Mesenchymal stem cell (in vitro differentiated cells and primary cell): ENCODE measurements around the gene LRRN1.
A peak's percentile ranks its signal among the peaks of the same experiment; 100 is the strongest.

Source experiments
- DNase-seq: peaks from one replicate; pipeline ENCODE4 v3.0.0-alpha.2; 2013
- H2AFZ ChIP-seq: one replicate; pipeline ENCODE4 v1.6.1; 2013; ENCODE audit warnings: low read depth, mild to moderate bottlenecking, control low read depth, inconsistent platforms, low read length, moderate library complexity
- H2AK5ac ChIP-seq: 2 replicates; pipeline ENCODE4 v1.6.1; 2013; ENCODE audit warnings: low read length, moderate library complexity, mild to moderate bottlenecking, inconsistent platforms; ENCODE audit not compliant: severe bottlenecking
- H2BK120ac ChIP-seq: one replicate; pipeline ENCODE4 v1.6.1; 2013; ENCODE audit warnings: low read depth, mild to moderate bottlenecking, inconsistent platforms, low read length, moderate library complexity
- H2BK12ac ChIP-seq, 2 experiments: one replicate each; pipeline ENCODE4 v1.6.1; 2013; ENCODE audit warnings: inconsistent platforms in 2 of 2, low read length in 2 of 2, mild to moderate bottlenecking in 2 of 2, moderate library complexity in 2 of 2, control low read depth in 1 of 2
- H2BK15ac ChIP-seq: one replicate; pipeline ENCODE4 v1.6.1; 2013; ENCODE audit warnings: mild to moderate bottlenecking, low read depth, inconsistent platforms; ENCODE audit not compliant: poor library complexity, severe bottlenecking
- H2BK5ac ChIP-seq: 2 replicates; pipeline ENCODE4 v1.6.1; 2013; ENCODE audit warnings: low read depth, mild to moderate bottlenecking, low read length, control low read depth, inconsistent platforms; ENCODE audit not compliant: poor library complexity, severe bottlenecking
- H3K14ac ChIP-seq, 2 experiments: one replicate each; pipeline ENCODE4 v1.6.1; 2013; ENCODE audit warnings: inconsistent platforms in 2 of 2, low read length in 2 of 2, control low read depth in 1 of 2, mild to moderate bottlenecking in 1 of 2, moderate library complexity in 1 of 2
- H3K18ac ChIP-seq, 2 experiments: one replicate each; pipeline ENCODE4 v1.6.1; 2013; ENCODE audit warnings: inconsistent platforms in 2 of 2, low read length in 2 of 2, control low read depth in 1 of 2, low read depth in 1 of 2, mild to moderate bottlenecking in 1 of 2
- H3K23ac ChIP-seq, 2 experiments: one replicate each; pipeline ENCODE4 v1.6.1; 2013; ENCODE audit warnings: inconsistent platforms in 2 of 2, low read length in 2 of 2, mild to moderate bottlenecking in 2 of 2, moderate library complexity in 2 of 2, control low read depth in 1 of 2
- H3K27ac ChIP-seq: 2 replicates; pipeline ENCODE4 v1.5.1; 2013; ENCODE audit warnings: mild to moderate bottlenecking, moderate library complexity, low read length, control low read depth, inconsistent platforms; ENCODE audit not compliant: poor library complexity, severe bottlenecking
- H3K27me3 ChIP-seq, 2 experiments: 2 replicates each; pipeline versions ENCODE4 v1.6.1 to v1.7.0; 2013; ENCODE audit warnings: low read length in 2 of 2, mild to moderate bottlenecking in 2 of 2, moderate library complexity in 2 of 2, control low read depth in 1 of 2, inconsistent platforms in 1 of 2; ENCODE audit not compliant: control insufficient read depth in 1 of 2, insufficient read depth in 1 of 2
- H3K36me3 ChIP-seq, 2 experiments: 2 replicates each; pipeline versions ENCODE4 v1.6.1 to v1.7.0; 2013; ENCODE audit warnings: low read length in 2 of 2, control low read depth in 1 of 2, inconsistent platforms in 1 of 2, low read depth in 1 of 2, mild to moderate bottlenecking in 1 of 2; ENCODE audit not compliant: insufficient read depth in 2 of 2, control insufficient read depth in 1 of 2
- H3K4ac ChIP-seq, 2 experiments: one replicate each; pipeline ENCODE4 v1.6.1; 2013; ENCODE audit warnings: inconsistent platforms in 2 of 2, low read length in 2 of 2, mild to moderate bottlenecking in 2 of 2, moderate library complexity in 2 of 2, control low read depth in 1 of 2, low read depth in 1 of 2
- H3K4me1 ChIP-seq: 2 replicates; pipeline ENCODE4 v1.6.1; 2013; ENCODE audit warnings: low read depth, low read length, control low read depth; ENCODE audit not compliant: control insufficient read depth, insufficient read depth
- H3K4me2 ChIP-seq: 2 replicates; pipeline ENCODE4 v1.6.1; 2013; ENCODE audit warnings: low read length, mild to moderate bottlenecking, inconsistent platforms; ENCODE audit not compliant: poor library complexity, severe bottlenecking
- H3K4me3 ChIP-seq, 2 experiments: 2 replicates each; pipeline versions ENCODE4 v1.5.1 to v1.7.0; 2013; ENCODE audit warnings: low read length in 2 of 2, mild to moderate bottlenecking in 2 of 2, control low read depth in 1 of 2, low read depth in 1 of 2; ENCODE audit not compliant: insufficient read depth in 1 of 2
- H3K79me1 ChIP-seq: replicated peaks from 2 replicates; pipeline ENCODE4 v1.6.1; 2013; ENCODE audit warnings: mild to moderate bottlenecking, control low read depth, low read length, inconsistent platforms; ENCODE audit not compliant: poor library complexity, severe bottlenecking
- H3K9ac ChIP-seq: 2 replicates; pipeline ENCODE4 v1.7.0; 2013; ENCODE audit warnings: mild to moderate bottlenecking, low read length, moderate library complexity
- H3K9me3 ChIP-seq: 2 replicates; pipeline ENCODE4 v1.7.0; 2013; ENCODE audit warnings: mild to moderate bottlenecking, low read length; ENCODE audit not compliant: control insufficient read depth
- H4K8ac ChIP-seq: one replicate; pipeline ENCODE4 v1.6.1; 2013; ENCODE audit warnings: inconsistent platforms, mild to moderate bottlenecking, low read length, moderate library complexity
- H4K91ac ChIP-seq: one replicate; pipeline ENCODE4 v1.6.1; 2013; ENCODE audit warnings: mild to moderate bottlenecking, low read length, inconsistent platforms
- WGBS: methylation state at CpG from one replicate; pipeline ENCODE4 v1.1.7; 2013; ENCODE audit warnings: mixed read lengths; 5-methylcytosine and 5-hydroxymethylcytosine counted together

Gene LRRN1

DNA sequence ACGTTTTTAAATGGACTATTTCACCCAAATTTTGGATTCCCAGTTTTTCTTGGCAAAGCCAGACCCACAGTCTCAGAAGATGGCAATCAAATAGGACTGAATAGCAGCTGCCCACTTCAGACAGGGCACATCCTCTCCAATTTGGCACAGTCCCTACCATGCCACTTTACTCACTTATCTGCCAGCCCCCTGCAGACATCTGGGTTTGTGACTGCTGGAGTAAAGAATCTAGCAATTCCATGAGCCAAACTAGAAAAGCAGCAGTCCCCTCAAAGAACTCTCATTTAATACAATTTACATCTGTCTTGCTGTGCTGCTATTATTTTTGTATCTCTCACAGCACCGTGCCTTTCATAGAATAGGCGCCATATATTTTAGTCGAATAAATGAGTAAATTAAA lies 16.0 kb upstream of the LRRN1 start:
- 82% methylated on average over 4 of the region's 4 CpGs for WGBS
- Histone ChIP-seq H3K36me3 (no peaks in the 10 kb centered on the region), H3K4ac (no peak overlapping the region), H3K9ac (no peak overlapping the region), H2BK12ac (no peak overlapping the region), H2AK5ac (no peak overlapping the region), H3K79me1 (no peaks in the 10 kb centered on the region), H2BK120ac (no peak overlapping the region), H2AFZ (no peak overlapping the region), H3K18ac (no peak overlapping the region), H3K4me3 (no peak overlapping the region), H3K14ac (no peak overlapping the region), H3K27me3 (no peaks in the 10 kb centered on the region), H3K27ac (no peak overlapping the region), H2BK5ac (no peak overlapping the region), H3K4me1 (no peaks in the 10 kb centered on the region), H4K8ac (no peak overlapping the region), H3K23ac (no peak overlapping the region), H3K9me3 (peaks cover 8% of the 10 kb centered on the region), H2BK15ac (no peak overlapping the region), H3K4me2 (no peak overlapping the region), H4K91ac (no peak overlapping the region)
- no peak for DNase-seq

DNA sequence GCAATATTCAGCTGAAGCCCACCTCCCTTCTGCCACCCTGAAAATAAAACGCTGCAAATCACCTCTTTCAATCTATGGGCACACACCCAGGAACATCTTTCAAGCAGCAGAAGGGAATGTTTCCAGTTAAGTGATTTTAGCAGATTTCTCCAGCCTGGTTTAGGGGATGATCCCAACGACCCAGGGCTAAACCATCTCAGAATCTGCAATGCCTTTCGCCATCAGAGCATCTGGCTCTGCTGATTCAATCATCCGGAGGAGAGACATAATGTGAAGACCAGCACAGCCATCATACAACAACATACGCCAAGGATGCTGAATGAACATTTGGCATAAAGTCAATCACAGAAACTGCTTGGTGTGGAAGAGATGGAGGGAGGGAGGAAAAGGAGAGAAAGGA lies 15.5 kb upstream of the LRRN1 start:
- no peak overlapping the region for H2BK12ac ChIP-seq
- no peak overlapping the region for H4K91ac ChIP-seq
- no peak overlapping the region for H2BK120ac ChIP-seq
- no peak overlapping the region for H3K4me3 ChIP-seq
- WGBS, result 61% methylated on average over 4 of the region's 5 CpGs
- H2AK5ac ChIP-seq, result no peak overlapping the region
- no peak overlapping the region for H3K14ac ChIP-seq
- no peaks in the 10 kb centered on the region for H3K27me3 ChIP-seq
- H3K79me1 ChIP-seq, result no peaks in the 10 kb centered on the region
- H3K27ac ChIP-seq, result no peak overlapping the region
- no peak overlapping the region for H3K23ac ChIP-seq
- H2BK5ac ChIP-seq, result no peak overlapping the region
- H3K4me1 ChIP-seq, result no peaks in the 10 kb centered on the region
- no peaks in the 10 kb centered on the region for H3K36me3 ChIP-seq
- H3K4ac ChIP-seq, result no peak overlapping the region
- no peak overlapping the region for H3K4me2 ChIP-seq
- H2AFZ ChIP-seq, result no peak overlapping the region
- DNase-seq, result no peak
- no peak overlapping the region for H3K9ac ChIP-seq
- peaks cover 10% of the 10 kb centered on the region for H3K9me3 ChIP-seq
- H2BK15ac ChIP-seq, result no peak overlapping the region
- H4K8ac ChIP-seq, result no peak overlapping the region
- H3K18ac ChIP-seq, result no peak overlapping the region

DNA sequence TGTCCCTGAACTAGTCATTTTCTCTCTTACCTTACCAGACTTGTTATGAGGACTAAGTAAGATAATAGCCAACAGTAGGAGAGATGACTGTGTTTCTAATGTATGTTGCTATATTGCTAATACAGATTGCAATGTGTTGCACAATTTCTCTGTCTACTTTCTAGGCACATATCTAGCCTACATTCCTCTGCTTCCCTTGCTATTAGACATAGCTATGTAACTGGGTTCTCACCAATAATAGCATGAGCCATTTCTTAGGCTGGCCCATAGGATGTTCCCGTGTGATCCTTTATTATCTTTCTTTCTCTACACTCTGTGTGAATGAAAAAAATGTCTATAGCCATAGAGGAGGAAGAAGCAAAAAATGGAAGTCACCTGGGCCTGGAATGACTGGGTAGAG lies 6.8 kb upstream of the LRRN1 start:
- H2BK120ac ChIP-seq, result no peak overlapping the region
- H2AFZ ChIP-seq, result no peak overlapping the region
- H3K4ac ChIP-seq, result no peak overlapping the region
- no peak overlapping the region for H4K91ac ChIP-seq
- H3K36me3 ChIP-seq, result no peaks in the 10 kb centered on the region
- no peak overlapping the region for H3K14ac ChIP-seq
- peaks cover 5 to 8% of the 10 kb centered on the region in 2 experiments for H3K27me3 ChIP-seq
- no peak overlapping the region for H2AK5ac ChIP-seq
- H2BK15ac ChIP-seq, result no peak overlapping the region
- H2BK5ac ChIP-seq, result no peak overlapping the region
- WGBS, result no CpG with 5 or more reads among the region's 1 CpG
- no peak overlapping the region for H3K23ac ChIP-seq
- no peak overlapping the region for H3K4me3 ChIP-seq
- no peak overlapping the region for H2BK12ac ChIP-seq
- no peak overlapping the region for H4K8ac ChIP-seq
- peaks cover 21% of the 10 kb centered on the region for H3K9me3 ChIP-seq
- H3K27ac ChIP-seq, result no peak overlapping the region
- H3K9ac ChIP-seq, result no peak overlapping the region
- no peaks in the 10 kb centered on the region for H3K79me1 ChIP-seq
- no peak overlapping the region for H3K18ac ChIP-seq
- no peak for DNase-seq
- no peak overlapping the region for H3K4me2 ChIP-seq
- no peaks in the 10 kb centered on the region for H3K4me1 ChIP-seq

DNA sequence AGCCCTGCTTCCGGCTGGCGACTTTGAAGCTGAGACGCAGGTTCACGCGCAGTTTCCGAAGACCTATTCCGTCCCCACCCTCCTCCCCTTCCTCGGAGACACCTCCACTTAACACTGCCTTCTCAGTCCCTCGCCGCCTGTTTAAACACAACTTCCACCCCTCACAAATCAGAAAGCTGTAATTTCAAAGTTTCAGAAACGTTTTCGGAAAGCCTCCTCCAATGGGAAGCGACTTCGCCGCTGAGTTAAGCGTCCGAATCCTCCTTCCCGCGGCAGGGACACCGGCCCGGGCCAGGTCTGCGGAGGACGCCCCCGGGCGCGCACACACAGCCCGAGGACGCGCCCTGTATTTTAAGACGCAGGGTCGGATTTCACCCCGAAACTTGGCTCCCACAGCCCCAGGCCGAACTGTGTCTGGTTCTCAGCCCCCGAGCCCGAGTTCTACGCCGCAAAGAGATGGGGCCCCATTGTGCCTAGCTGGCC lies 559 bp upstream of the LRRN1 start:
- no peak overlapping the region for H3K23ac ChIP-seq
- peak overlapping the region; percentile 49 to 59 for H3K4me3 ChIP-seq
- H2BK15ac ChIP-seq, result no peak overlapping the region
- WGBS, result 2% methylated on average over 37 of the region's 37 CpGs
- H3K9ac ChIP-seq, result no peak overlapping the region
- H3K14ac ChIP-seq, result no peak overlapping the region
- no peak for DNase-seq
- H2BK120ac ChIP-seq, result no peak overlapping the region
- H3K9me3 ChIP-seq, result peaks cover 6% of the 10 kb centered on the region
- H3K27me3 ChIP-seq, result peaks cover 51 to 54% of the 10 kb centered on the region in 2 experiments
- no peak overlapping the region for H3K18ac ChIP-seq
- no peak overlapping the region for H2AFZ ChIP-seq
- H2BK12ac ChIP-seq, result no peak overlapping the region
- H2BK5ac ChIP-seq, result no peak overlapping the region
- no peak overlapping the region for H4K91ac ChIP-seq
- no peak overlapping the region for H2AK5ac ChIP-seq
- H3K4me1 ChIP-seq, result peaks cover 21% of the 10 kb centered on the region
- no peak overlapping the region for H3K4ac ChIP-seq
- H3K27ac ChIP-seq, result no peak overlapping the region
- H3K36me3 ChIP-seq, result no peaks in the 10 kb centered on the region
- H3K79me1 ChIP-seq, result no peaks in the 10 kb centered on the region
- no peak overlapping the region for H4K8ac ChIP-seq
- H3K4me2 ChIP-seq, result peak overlapping the region; percentile 94
